Mesothelial cell of epicardium (in vitro differentiated cells): ENCODE data around the gene HS6ST3. TPM values are rescaled to one million over a fixed set of nuclear protein-coding genes. Genes with fewer than 3 reads are reported as not detected.

ENCODE experiments used
- DNase-seq, 2 experiments: peaks; one replicate each; pipeline ENCODE4 v3.0.0; 2021; ENCODE audit warnings: low spot score in 2 of 2; ENCODE audit not compliant: unreplicated experiment in 2 of 2
- H3K27ac Mint-ChIP-seq: 2 replicates; pipeline ENCODE4 v1.8.0; 2021; ENCODE audit warnings: mixed read lengths
- H3K27me3 Mint-ChIP-seq: 2 replicates; pipeline ENCODE4 v1.8.0; 2021; ENCODE audit warnings: low read depth, mixed read lengths
- H3K36me3 Mint-ChIP-seq: 2 replicates; pipeline ENCODE4 v1.8.0; 2021; ENCODE audit warnings: mixed read lengths
- H3K4me1 Mint-ChIP-seq: 2 replicates; pipeline ENCODE4 v1.8.0; 2021; ENCODE audit warnings: mixed read lengths
- H3K4me3 Mint-ChIP-seq: 2 replicates; pipeline ENCODE4 v1.8.0; 2021; ENCODE audit warnings: mild to moderate bottlenecking, moderate library complexity, mixed read lengths
- H3K9me3 Mint-ChIP-seq: 2 replicates; pipeline ENCODE4 v1.8.0; 2021; ENCODE audit warnings: mixed read lengths
- CTCF ChIP-seq: fragments of 200-600 bp; sonication (generic); IDR thresholded peaks from one replicate; pipeline ENCODE4 v1.5.0; 2021; ENCODE audit warnings: antibody characterized with exemption; ENCODE audit not compliant: unreplicated experiment
- total RNA-seq: library from RNA; stranded (reverse); gene quantifications from 3 replicates; pipeline ENCODE4 v1.2.1, GENCODE V29; 2021

The HS6ST3 gene
- total RNA-seq, 1 donor from 2014 or later = 0.60 TPM

- Mint-ChIP-seq H3K36me3 (no peaks in the 10 kb centered on the region), H3K27ac (no peak overlapping the region), H3K9me3 (peaks cover 32% of the 10 kb centered on the region), H3K27me3 (no peaks in the 10 kb centered on the region), H3K4me1 (no peaks in the 10 kb centered on the region), H3K4me3 (no peak overlapping the region)
- no peak for TF ChIP-seq CTCF
- no peak for DNase-seq
Observed at GRCh38 chr13:96646515-96647211, 556.8 kb downstream of the HS6ST3 start.

DNA sequence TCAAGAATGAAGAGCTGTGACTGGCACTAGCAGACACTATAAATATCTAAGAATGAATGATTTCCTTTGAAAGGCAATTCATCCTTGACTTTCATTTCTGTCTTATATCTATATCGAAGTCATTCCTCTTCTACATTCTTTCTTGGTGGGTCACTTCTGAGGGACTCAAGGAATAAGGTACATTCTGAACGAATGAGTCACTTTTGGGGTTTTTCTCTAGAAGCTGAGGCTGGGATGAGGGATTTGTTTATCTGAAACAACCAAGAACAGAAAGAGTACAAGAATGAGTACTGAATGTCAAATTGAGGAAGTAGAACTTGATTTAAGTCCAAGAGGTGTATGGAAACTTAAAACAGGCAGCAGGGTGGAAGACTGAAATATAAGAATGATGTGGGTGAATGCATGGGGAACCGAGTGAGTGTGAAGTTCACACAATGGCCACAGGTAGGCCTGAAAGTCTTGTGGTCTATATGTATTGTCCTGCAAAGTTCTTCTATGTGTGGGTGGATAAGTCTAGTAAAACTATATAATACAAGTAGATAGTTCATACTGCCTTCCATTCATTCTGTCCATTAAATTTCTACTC lies 560.5 kb downstream of the HS6ST3 start:
- H3K9me3 Mint-ChIP-seq = peaks cover 13% of the 10 kb centered on the region
- no peaks in the 10 kb centered on the region for H3K4me1 Mint-ChIP-seq
- H3K27me3 Mint-ChIP-seq = peaks cover 3% of the 10 kb centered on the region
- no peak for TF ChIP-seq CTCF
- no peak overlapping the region for H3K27ac Mint-ChIP-seq
- no peak for DNase-seq
- no peaks in the 10 kb centered on the region for H3K36me3 Mint-ChIP-seq
- H3K4me3 Mint-ChIP-seq = no peak overlapping the region

GRCh38 chr13:96651598-96651997 lies 561.7 kb downstream of the HS6ST3 start:
- H3K4me1 Mint-ChIP-seq = no peaks in the 10 kb centered on the region
- no peak overlapping the region for H3K27ac Mint-ChIP-seq
- peaks cover 6% of the 10 kb centered on the region for H3K27me3 Mint-ChIP-seq
- H3K36me3 Mint-ChIP-seq = no peaks in the 10 kb centered on the region
- no peak for TF ChIP-seq CTCF
- DNase-seq = no peak
- no peak overlapping the region for H3K4me3 Mint-ChIP-seq
- H3K9me3 Mint-ChIP-seq = peaks cover 6% of the 10 kb centered on the region

DNA sequence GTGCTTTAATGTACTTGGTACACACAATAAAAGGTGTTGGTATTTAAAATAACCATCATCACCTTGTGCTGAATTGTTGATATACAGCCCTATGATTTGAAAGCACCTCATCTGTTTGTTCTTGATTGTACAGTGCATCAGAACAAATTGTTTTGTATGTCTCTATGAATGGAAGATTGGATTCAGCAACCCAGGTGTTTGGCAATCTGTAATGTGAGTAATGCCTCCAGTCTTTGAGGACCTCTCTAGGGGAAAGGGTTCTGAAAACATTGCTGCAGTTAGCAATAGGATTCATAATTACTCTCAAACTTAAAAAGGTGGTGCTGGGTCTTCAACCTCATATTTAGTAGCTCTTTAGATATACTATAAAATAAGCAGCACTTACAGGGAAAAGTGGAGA lies 562.6 kb downstream of the HS6ST3 start:
- no peak for DNase-seq
- Mint-ChIP-seq H3K36me3 (no peaks in the 10 kb centered on the region), H3K9me3 (peaks cover 6% of the 10 kb centered on the region), H3K4me3 (no peak overlapping the region), H3K4me1 (no peaks in the 10 kb centered on the region), H3K27me3 (peaks cover 6% of the 10 kb centered on the region), H3K27ac (no peak overlapping the region)
- TF ChIP-seq CTCF = no peak

- DNase-seq = no peak
- no peak for TF ChIP-seq CTCF
- Mint-ChIP-seq H3K9me3 (peaks cover 20% of the 10 kb centered on the region), H3K36me3 (no peaks in the 10 kb centered on the region), H3K27me3 (no peaks in the 10 kb centered on the region), H3K27ac (no peak overlapping the region), H3K4me3 (no peak overlapping the region), H3K4me1 (no peaks in the 10 kb centered on the region)
Observed at GRCh38 chr13:96661612-96662011, 571.7 kb downstream of the HS6ST3 start.
